Occipital lobe (tissue), 2 donors: ENCODE results near the gene B4GAT1. TPM values are rescaled to one million over a fixed set of nuclear protein-coding genes. Genes with fewer than 3 reads are reported as not detected.
A peak's percentile ranks its signal among the peaks of the same experiment; 100 is the strongest.
"Not testable (repeated sequence)": the region's sequence is repeated elsewhere in the genome, so short reads cannot be mapped to it uniquely, and the experiment has no call there.

Experiments
- DNase-seq: peaks from one replicate; lab custom pipeline; 2025; lab: John Stamatoyannopoulos, UW
- total RNA-seq: library from RNA; depleted of rRNA; stranded (reverse); fragments of >200 nt; gene quantifications from one replicate; pipeline ENCODE4 v1.2.3, GENCODE V29; 2014

The B4GAT1 gene
- total RNA-seq, result 63.2 TPM

DNA sequence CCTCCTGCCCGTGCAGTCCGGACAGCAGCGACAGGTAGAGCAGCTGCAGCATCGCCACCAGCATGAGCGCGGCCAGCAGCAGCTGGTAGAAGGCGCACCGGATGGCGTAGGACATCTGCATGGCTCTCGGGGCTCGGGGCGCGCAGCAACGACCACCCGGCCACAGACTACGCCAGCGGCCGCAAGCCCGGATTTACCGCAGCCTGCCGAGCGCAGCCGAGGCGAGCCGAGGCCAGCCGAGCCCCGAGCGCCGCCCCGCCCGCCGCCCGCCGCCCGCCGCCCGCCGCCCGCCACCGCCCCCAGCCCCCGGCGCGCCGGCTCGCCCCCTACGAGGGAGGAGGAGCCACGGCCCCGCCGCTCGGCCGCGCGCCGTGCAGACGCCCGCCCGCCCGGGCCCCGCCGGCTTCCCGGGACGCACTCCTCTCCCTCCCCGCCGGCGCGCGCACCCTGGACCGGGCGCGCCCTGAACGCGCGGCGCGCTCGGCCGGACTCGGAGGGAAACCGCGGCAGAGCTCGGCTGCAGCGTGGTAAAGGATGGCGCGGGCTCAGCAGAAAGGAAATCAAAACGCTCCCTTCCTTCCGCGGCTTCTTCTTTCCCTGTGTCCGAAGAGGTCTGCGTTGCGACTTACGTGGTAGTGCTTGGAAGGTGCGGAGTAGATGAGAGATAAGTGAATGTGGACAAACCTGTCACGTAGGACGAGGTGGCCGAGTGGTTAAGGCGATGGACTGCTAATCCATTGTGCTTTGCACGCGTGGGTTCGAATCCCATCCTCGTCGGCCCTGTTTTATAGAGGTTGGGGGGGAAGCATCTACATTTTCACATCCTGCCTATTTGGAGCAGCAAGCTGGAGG is at the start of gene B4GAT1:
Gene B4GAT1, minus strand, starts transcription at position 205 of the 852 bp plus-strand sequence. Its CDS starts 84 bp downstream, at position 121.
- DNase-seq, result peak; percentile 83

DNA sequence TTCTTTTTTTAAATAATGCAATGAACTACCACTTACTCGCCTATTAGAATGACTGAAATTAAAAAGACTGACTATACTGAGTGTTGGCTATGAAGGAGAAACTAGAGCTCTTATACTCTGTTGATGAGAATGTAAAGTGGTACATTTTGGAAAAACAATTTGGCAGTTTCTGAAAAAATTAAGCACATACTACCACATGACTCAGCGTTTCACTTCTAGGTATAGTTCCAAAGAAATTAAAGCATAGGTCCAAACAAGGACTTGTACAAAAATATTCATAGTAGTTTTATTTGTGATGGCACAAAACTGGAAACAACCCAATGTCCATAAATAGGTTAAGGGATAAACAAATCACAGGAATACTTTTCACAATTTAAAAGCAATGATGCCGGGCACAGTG is 46.5 kb upstream of the B4GAT1 start:
- DNase-seq, result no peak

DNA sequence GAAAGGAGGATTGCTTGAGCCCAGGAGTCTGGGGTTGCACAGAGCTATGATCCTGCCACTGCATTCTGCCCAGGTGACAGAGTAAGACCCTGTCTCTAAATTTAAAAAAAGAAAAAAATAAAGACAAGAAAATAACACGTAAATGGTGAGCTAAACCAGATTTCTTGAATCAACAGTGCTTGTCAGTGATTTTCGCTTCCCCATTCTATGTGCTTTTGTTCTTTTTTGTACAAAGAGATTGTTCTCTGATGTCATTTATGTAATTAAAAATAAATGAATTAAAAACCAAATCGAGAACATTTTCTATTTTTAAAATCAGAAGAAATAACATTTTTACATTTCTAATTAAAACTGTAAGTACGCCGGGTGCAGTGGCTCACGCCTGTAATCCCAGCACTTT is 43.9 kb upstream of the B4GAT1 start:
- no peak for DNase-seq

GRCh38 chr11:66388780-66389386 is 41.5 kb upstream of the B4GAT1 start:
- DNase-seq, result no peak

GRCh38 chr11:66386171-66387069 is 39.0 kb upstream of the B4GAT1 start:
- DNase-seq, result peak; percentile 53

- not testable (repeated sequence) for DNase-seq
These were observed 36.9 kb upstream of the B4GAT1 start for GRCh38 chr11:66384316-66384715.

DNA sequence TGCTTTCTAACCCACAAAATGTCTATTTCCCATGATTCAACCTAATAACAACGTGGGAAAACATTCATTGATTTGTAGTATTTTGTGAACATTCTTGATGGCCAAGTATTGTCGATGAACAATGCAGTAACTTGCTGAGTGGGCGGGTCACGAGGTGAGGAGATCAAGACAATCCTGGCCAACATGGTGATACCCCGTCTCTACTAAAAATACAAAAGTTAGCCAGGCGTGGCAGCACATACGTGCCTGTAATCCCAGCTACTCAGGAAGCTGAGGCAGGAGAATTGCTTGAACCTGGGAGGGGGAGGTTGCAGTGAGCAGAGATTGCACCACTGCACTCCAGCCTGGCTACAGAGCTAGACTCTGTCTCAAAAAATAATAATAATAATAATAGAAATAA is 32.8 kb upstream of the B4GAT1 start:
- not testable (repeated sequence) for DNase-seq

GRCh38 chr11:66373690-66374287 is 26.4 kb upstream of the B4GAT1 start:
- not testable (repeated sequence) for DNase-seq

DNA sequence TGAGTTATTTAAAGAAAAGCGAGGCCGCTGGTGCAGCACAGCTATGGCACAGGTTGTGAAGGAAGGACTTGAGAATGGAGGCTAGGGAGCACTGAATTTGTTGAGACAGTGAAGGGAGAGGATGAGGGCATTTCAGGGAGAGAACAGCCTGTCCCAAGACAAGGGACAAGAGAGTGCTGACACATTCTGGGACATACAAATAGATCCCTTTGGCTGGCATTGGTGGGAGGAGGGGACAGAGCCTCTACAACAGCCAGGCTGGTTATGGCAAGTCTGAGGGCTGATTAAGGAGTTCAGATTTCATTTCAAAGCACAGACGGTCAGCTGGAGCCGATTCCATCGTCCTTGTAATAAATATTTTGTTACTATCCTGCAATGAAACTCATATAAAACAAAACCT is 25.8 kb upstream of the B4GAT1 start:
- DNase-seq, result no peak

- DNase-seq, result no peak
These were observed 24.4 kb upstream of the B4GAT1 start, which contains the start of gene SLC29A2 for GRCh38 chr11:66371627-66372415. SLC29A2 (minus strand) TSS chr11:66371760; CDS start chr11:66371591, 169 bp downstream.

- DNase-seq, result no peak
These were observed 21.9 kb upstream of the B4GAT1 start for GRCh38 chr11:66369073-66369894.

GRCh38 chr11:66368484-66368883 is 21.1 kb upstream of the B4GAT1 start:
- no peak for DNase-seq

- DNase-seq, result no peak
These were observed 20.3 kb upstream of the B4GAT1 start for GRCh38 chr11:66367561-66368312.

GRCh38 chr11:66366844-66367477 is 19.5 kb upstream of the B4GAT1 start:
- no peak for DNase-seq

GRCh38 chr11:66365711-66366619 is 18.5 kb upstream of the B4GAT1 start:
- DNase-seq, result no peak

- no peak for DNase-seq
These were observed 17.7 kb upstream of the B4GAT1 start for GRCh38 chr11:66365166-66365565.

DNA sequence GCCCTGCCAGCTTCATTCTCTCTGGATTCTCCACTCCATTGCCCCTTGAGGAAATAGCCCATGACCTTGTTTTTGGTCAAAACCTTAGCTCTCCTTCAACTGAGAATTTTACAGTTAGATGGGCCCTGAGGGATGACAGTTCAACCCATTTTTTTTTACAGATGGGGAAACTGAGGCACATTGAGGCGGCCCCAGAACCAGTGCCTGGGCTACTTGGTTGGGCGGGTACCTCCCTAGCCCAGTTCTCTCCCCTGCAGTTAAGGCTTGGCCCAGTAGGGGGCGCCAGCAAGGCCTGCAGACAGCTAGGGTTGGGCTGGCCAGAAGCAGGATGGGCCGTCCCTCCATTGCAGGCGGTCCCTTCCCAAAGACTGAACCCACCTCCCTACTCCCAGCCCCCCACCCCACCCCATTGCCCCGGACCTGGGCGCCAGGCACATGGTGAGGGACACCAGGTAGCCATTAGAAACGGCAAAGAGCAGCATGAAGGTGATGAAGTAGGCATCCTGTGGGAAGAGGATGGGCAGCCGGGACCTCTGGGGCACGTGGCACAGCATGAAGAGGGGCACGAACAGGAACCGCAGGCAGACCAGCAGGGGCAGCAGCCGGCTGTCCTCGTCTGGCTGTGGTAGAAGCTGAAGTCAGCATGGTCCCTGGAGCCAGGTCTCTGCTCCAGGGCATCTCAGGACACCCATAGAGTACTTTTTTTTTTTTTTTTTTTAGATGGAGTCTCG is 16.5 kb upstream of the B4GAT1 start:
- no peak for DNase-seq
